ENCODE data around the gene AMELX.
A peak's percentile ranks its signal among the peaks of the same experiment; 100 is the strongest.

AMELX gene

DNA sequence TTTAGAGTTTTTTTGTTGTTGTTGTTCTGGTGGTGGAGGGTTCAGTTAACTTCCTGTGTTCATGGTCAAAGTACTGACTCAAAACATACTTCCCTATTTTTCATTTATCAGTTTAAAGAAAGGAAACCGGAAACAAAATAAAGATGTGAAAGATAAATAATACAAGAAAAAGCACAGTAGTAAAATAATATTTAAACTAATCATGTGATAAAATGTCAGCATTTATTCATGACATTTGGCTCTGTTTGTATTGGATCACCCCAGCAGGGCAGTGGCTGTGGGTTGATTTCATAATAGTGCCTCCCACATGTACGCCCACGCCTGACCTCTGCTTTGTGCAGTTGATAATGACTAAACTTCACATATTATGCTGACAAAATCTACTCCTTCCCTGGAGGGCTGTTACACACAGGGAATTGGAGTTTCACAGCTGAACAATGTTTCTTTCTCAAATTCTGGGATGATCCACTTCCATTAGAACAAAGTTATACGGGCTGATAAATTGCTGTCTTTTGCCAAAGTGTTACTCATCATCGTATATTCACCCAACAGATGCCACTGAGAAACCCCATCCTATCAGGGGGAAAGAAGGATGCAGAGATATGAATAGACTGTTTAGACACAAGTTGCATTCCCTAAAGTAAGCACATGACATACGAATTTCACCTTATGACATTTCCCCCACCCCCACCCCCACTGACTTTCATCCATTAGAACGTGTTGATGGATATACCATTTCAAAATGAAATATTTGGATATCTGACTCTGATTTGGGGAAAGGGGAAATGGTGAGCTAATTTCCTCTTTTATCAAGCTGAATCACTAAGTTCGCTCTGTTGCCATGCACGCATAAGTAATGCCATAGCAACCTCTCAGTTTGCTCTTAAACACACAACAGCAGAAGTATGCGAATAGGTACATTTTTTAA, 48.3 kb downstream of the AMELX start:
- peak; percentile 83 for DNase-seq (ENCODE audit: low read depth)

GRCh38 chrX:11342673-11343072, 49.5 kb downstream of the AMELX start:
- TF ChIP-seq, protein P1, sequence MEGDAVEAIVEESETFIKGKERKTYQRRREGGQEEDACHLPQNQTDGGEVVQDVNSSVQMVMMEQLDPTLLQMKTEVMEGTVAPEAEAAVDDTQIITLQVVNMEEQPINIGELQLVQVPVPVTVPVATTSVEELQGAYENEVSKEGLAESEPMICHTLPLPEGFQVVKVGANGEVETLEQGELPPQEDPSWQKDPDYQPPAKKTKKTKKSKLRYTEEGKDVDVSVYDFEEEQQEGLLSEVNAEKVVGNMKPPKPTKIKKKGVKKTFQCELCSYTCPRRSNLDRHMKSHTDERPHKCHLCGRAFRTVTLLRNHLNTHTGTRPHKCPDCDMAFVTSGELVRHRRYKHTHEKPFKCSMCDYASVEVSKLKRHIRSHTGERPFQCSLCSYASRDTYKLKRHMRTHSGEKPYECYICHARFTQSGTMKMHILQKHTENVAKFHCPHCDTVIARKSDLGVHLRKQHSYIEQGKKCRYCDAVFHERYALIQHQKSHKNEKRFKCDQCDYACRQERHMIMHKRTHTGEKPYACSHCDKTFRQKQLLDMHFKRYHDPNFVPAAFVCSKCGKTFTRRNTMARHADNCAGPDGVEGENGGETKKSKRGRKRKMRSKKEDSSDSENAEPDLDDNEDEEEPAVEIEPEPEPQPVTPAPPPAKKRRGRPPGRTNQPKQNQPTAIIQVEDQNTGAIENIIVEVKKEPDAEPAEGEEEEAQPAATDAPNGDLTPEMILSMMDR (IDR thresholded peaks at IDR 0.05; ENCODE audit: insufficient read depth, low read depth, low read length, missing control alignments): no peak
- no peak overlapping the region for H3K4me3 ChIP-seq (ENCODE audit: low read length)
- no peak for DNase-seq (ENCODE audit: low read depth)

More for the DNA sequence above, 48.3 kb downstream of the AMELX start:
- TF ChIP-seq, protein P1 (IDR thresholded peaks at IDR 0.05; ENCODE audit: insufficient read depth, low read depth, low read length, missing control alignments): no peak
- H3K4me3 ChIP-seq (ENCODE audit: low read length): no peak overlapping the region

- H3K4me3 ChIP-seq (ENCODE audit: low read length): no peak overlapping the region
- DNase-seq (ENCODE audit: low read depth): no peak
- TF ChIP-seq, protein P1 (IDR thresholded peaks at IDR 0.05; ENCODE audit: insufficient read depth, low read depth, low read length, missing control alignments): no peak
Measured at GRCh38 chrX:11346121-11346682, 53.0 kb downstream of the AMELX start.

DNA sequence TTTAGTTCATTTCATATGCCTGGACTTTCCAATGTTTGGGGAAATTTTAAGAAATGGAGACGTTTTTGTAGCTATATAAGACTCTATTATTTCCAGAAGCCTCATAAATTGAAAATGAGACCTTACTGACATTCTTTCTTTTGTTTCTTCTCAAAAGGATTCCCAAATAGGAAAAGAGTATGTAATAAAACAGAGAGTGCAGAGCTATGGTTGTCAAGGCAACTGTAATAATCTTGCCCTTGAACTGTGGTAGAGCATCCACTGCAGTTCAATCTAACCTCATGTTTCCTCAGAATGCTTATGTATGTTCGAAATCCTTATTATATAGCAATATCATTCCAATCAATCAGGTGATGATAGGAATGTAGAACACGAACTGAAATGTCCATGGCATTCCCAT, 54.1 kb downstream of the AMELX start:
- H3K4me3 ChIP-seq (ENCODE audit: low read length): no peak overlapping the region
- no peak for DNase-seq (ENCODE audit: low read depth)
- TF ChIP-seq, protein P1 (IDR thresholded peaks at IDR 0.05; ENCODE audit: insufficient read depth, low read depth, low read length, missing control alignments): no peak

GRCh38 chrX:11349020-11349419, 55.8 kb downstream of the AMELX start:
- TF ChIP-seq, protein P1 (IDR thresholded peaks at IDR 0.05; ENCODE audit: insufficient read depth, low read depth, low read length, missing control alignments): no peak
- no peak for DNase-seq (ENCODE audit: low read depth)
- no peak overlapping the region for H3K4me3 ChIP-seq (ENCODE audit: low read length)

- no peak for DNase-seq (ENCODE audit: low read depth)
- no peak overlapping the region for H3K4me3 ChIP-seq (ENCODE audit: low read length)
- TF ChIP-seq, protein P1 (IDR thresholded peaks at IDR 0.05; ENCODE audit: insufficient read depth, low read depth, low read length, missing control alignments): no peak
Measured at GRCh38 chrX:11349661-11350337, 56.6 kb downstream of the AMELX start.

Data from epithelial cell of esophagus (primary cell).